Heart left ventricle (tissue), 16 donors: ENCODE data around the gene MXD1. TPM values are rescaled to one million over a fixed set of nuclear protein-coding genes. Genes with fewer than 3 reads are reported as not detected.
A peak's percentile ranks its signal among the peaks of the same experiment; 100 is the strongest.

Experiments used
- ATAC-seq, 4 donors: fragments of 200-7000 bp; cut with Tn5 transposase; one replicate each; pipeline ENCODE4 v1.9.1; 2020 to 2022; ENCODE audit warnings: moderate library complexity in 4 of 4, mild to moderate bottlenecking in 3 of 4, moderate number of reproducible peaks in 1 of 4
- DNase-seq, 5 donors: peaks; one replicate each; pipeline ENCODE4 v3.0.0-alpha.2; 2020
- H3K27ac ChIP-seq, 12 donors: fragments of 200-600 bp; sonication (generic) in 4 of 12; one replicate each; pipeline versions ENCODE4 v1.5.0 to v1.8.0; 2016 to 2022; ENCODE audit warnings: mild to moderate bottlenecking in 2 of 12
- H3K27me3 ChIP-seq, 9 donors: fragments of 200-600 bp; sonication (generic) in 2 of 9; one replicate each; pipeline versions ENCODE4 v1.5.1 to v1.8.0; 2016 to 2022; ENCODE audit warnings: mild to moderate bottlenecking in 3 of 9
- H3K36me3 ChIP-seq, 9 donors: fragments of 200-600 bp; sonication (generic) in 2 of 9; one replicate each; pipeline versions ENCODE4 v1.5.0 to v1.8.0; 2018 to 2022; ENCODE audit warnings: mild to moderate bottlenecking in 2 of 9
- H3K4me1 ChIP-seq, 12 donors: fragments of 200-600 bp; sonication (generic) in 4 of 12; one replicate each; pipeline versions ENCODE4 v1.5.0 to v1.8.0; 2016 to 2022; ENCODE audit warnings: mild to moderate bottlenecking in 3 of 12
- H3K4me3 ChIP-seq, 12 donors: fragments of 200-600 bp; sonication (generic) in 4 of 12; one replicate each; pipeline versions ENCODE4 v1.5.0 to v1.8.0; 2017 to 2022; ENCODE audit warnings: mild to moderate bottlenecking in 9 of 12, moderate library complexity in 4 of 12
- H3K9me3 ChIP-seq, 12 donors: fragments of 200-600 bp; sonication (generic) in 4 of 12; one replicate each; pipeline versions ENCODE4 v1.5.0 to v1.8.0; 2016 to 2022; ENCODE audit warnings: mild to moderate bottlenecking in 1 of 12
- CTCF ChIP-seq, 12 donors: fragments of 200-600 bp; sonication (generic) in 4 of 12; IDR thresholded peaks; one replicate each; pipeline versions ENCODE4 v1.5.0 to v1.8.0; 2018 to 2022; ENCODE audit warnings: antibody characterized with exemption in 12 of 12, mild to moderate bottlenecking in 5 of 12
- POLR2A ChIP-seq, 2 donors: fragments of 450-650 bp; IDR thresholded peaks; one replicate each; pipeline ENCODE4 v1.6.1; 2017; ENCODE audit warnings: antibody characterized with exemption in 2 of 2, mild to moderate bottlenecking in 2 of 2, moderate library complexity in 2 of 2
- WGBS, 4 donors: extraction: QIAGEN DNeasy Blood & Tissue Kit in 2 of 4; methylation state at CpG; one replicate each; pipeline versions ENCODE4 v1.1.5 to v1.1.7; 2013 to 2018; 5-methylcytosine and 5-hydroxymethylcytosine counted together
- intact Hi-C, 10 donors: fragments of 100-400 bp; cut with DNase I; formaldehyde crosslinking; loops; one replicate each; pipeline versions ENCODE4 v1.11.1 to v1.14.2; 2022
- polyA plus RNA-seq, 2 donors: library from polyadenylated mRNA; stranded (reverse); fragments of 200-250 nt; gene quantifications; one replicate each; pipeline ENCODE4 v1.2.3, GENCODE V29; 2013
- total RNA-seq, 9 donors: library from RNA; depleted of rRNA in 2 of 9; stranded (reverse); fragments of >200 nt in 2 of 9; fragmentation: NEBNext Ultra II Directional in 3 of 9; extraction: Animal tissue kit (Norgen Biotek cat#: 25700) in 3 of 9; gene quantifications; one replicate each; pipeline versions ENCODE4 v1.1.0 to v1.2.4, GENCODE V29; 2016 to 2023
- donor health status: ischemic (EF 13 %, LVEDD 7.1; RV severe dilation, severe dysfunction).
- donor health status: healthy with polysubstance abuse.
- donor health status: DM: no; HTN: yes; CAD: no.
- donor health status: DM: no; HTN: no; CAD: no.
- donor health status: ischemic (EF 25% LVEDD 6.9; RV normal size, moderate dysfunction).
- donor health status: ischemic (EF 25% LVEDD 5.7; RV mildly dilated, moderate dysfunction).
- donor health status: healthy.
- donor health status: DM: yes; HTN: yes; CAD: no.
- donor health status: ischemic (EF 35%, LVEDD 5.7; RV mildly dilated, moderate dysfunction).
- donor health status: nonischemic (EF 11% LVEDD 7.7; RV severe dilation, severe dysfunction).
- donor health status: DM: yes; HTN: yes; CAD: no.
- donor health status: PGD.
- donor health status: ischemic (EF 29% LVEDD 5.4; RV normal size, mild dysfunction).
- donor health status: nonischemic (EF 23%, LVEDD 6.1; RV moderate dilation, normal function).

MXD1 gene
- total and polyA plus RNA-seq, 11 donors = 1.6 to 17.0 (median 4.8) TPM

GRCh38 chr2:69962986-69963730, 48.2 kb downstream of the MXD1 start:
- no peaks in the 10 kb centered on the region for H3K36me3 ChIP-seq
- H3K4me3 ChIP-seq = no peak overlapping the region
- H3K27ac ChIP-seq = no peak overlapping the region
- TF ChIP-seq CTCF (IDR thresholded peaks at IDR 0.05) = no peak
- no peak for TF ChIP-seq POLR2A (IDR thresholded peaks at IDR 0.05)
- DNase-seq (no peak), ATAC-seq (no peak)
- WGBS, 4 donors = 93 to 97% (median 96%) methylated on average over 8 of the region's 8 CpGs
- intact Hi-C loops = no loop called here
- H3K27me3 ChIP-seq = no peaks in the 10 kb centered on the region
- H3K9me3 ChIP-seq = no peaks in the 10 kb centered on the region
- no peaks in the 10 kb centered on the region for H3K4me1 ChIP-seq

GRCh38 chr2:69964353-69964841, 49.5 kb downstream of the MXD1 start:
- H3K9me3 ChIP-seq = no peaks in the 10 kb centered on the region
- no peak for DNase-seq
- intact Hi-C loops = no loop called here

GRCh38 chr2:69965756-69966445, 51.0 kb downstream of the MXD1 start:
- Histone ChIP-seq H3K9me3 (no peaks in the 10 kb centered on the region), H3K4me1 (no peaks in the 10 kb centered on the region), H3K4me3 (no peak overlapping the region), H3K27ac (no peak overlapping the region), H3K36me3 (no peaks in the 10 kb centered on the region), H3K27me3 (no peaks in the 10 kb centered on the region)
- TF ChIP-seq POLR2A (IDR thresholded peaks at IDR 0.05) (no peak), CTCF (IDR thresholded peaks at IDR 0.05) (no peak)
- ATAC-seq (no peak), DNase-seq (peak in 1 of 5 donors; percentile 4)
- intact Hi-C loops = no loop called here
- WGBS, 4 donors = 94 to 95% (median 95%) methylated on average over 8 of the region's 8 CpGs

More at GRCh38 chr2:69964353-69964841, 49.5 kb downstream of the MXD1 start:
- Histone ChIP-seq H3K36me3 (no peaks in the 10 kb centered on the region), H3K27ac (no peak overlapping the region), H3K27me3 (no peaks in the 10 kb centered on the region), H3K4me1 (no peaks in the 10 kb centered on the region), H3K4me3 (no peak overlapping the region)
- WGBS, 4 donors = 88 to 96% (median 92%) methylated on average over 5 to 7 of the region's 7 CpGs
- ATAC-seq = no peak
- TF ChIP-seq POLR2A (IDR thresholded peaks at IDR 0.05) (no peak), CTCF (IDR thresholded peaks at IDR 0.05) (no peak)

- Histone ChIP-seq H3K4me3 (no peak overlapping the region), H3K9me3 (no peaks in the 10 kb centered on the region), H3K36me3 (no peaks in the 10 kb centered on the region), H3K4me1 (no peaks in the 10 kb centered on the region), H3K27ac (no peak overlapping the region), H3K27me3 (no peaks in the 10 kb centered on the region)
- 93 to 100% (median 97%) methylated on average over 2 of the region's 2 CpGs for WGBS, 4 donors
- TF ChIP-seq CTCF (IDR thresholded peaks at IDR 0.05) (no peak), POLR2A (IDR thresholded peaks at IDR 0.05) (no peak)
- DNase-seq (no peak), ATAC-seq (no peak)
- intact Hi-C loops = no loop called here
Observed at GRCh38 chr2:69966496-69966895, 51.6 kb downstream of the MXD1 start.
